Measurements from ENCODE around the gene COPS7B. TPM values are rescaled to one million over a fixed set of nuclear protein-coding genes. Genes with fewer than 3 reads are reported as not detected.

Gene COPS7B
- total RNA-seq, 1 donor = 19.5 TPM

DNA sequence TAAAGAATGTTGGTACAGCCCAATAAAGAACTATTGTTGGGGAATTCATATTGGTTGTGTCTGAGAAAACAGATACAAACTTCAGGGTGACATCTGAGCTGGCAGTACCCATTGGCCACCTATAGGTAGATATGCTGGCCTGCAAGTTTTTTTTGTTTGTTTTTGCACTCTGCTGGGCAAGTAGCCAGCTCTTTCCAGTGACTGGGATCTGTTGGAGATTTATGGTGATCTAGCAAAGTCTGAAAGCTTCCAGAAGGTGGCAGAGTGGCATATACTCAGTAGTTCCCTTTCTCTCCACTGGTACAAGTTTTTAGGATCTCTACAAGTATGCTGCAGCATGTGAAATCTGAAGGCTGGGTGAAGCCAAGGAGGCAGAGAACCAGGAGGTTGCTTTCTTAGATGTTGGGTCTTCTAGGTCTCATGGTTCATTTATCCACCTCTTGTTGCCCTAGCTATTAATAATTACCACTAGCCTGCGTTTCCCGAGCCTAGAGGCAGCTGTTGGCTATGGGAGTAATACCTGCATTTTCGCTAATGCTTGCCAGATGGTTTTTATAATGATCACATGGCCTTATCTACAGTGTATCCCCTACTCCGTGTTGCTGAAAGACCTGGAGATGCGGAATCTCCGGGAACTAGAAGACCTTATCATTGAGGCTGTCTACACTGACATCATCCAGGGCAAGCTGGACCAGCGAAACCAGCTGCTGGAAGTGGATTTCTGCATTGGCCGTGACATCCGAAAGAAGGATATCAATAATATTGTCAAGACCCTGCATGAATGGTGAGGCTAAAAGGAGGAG, 9.5 kb downstream of the COPS7B start:
- Histone ChIP-seq H3K27ac (ENCODE audit: low read depth, low read length) (no peak overlapping the region), H3K36me3 (ENCODE audit: insufficient read depth, low read length) (peaks cover 38% of the 10 kb centered on the region), H3K9me3 (ENCODE audit: low read depth, low read length) (no peaks in the 10 kb centered on the region), H3K27me3 (ENCODE audit: insufficient read depth, low read length) (no peaks in the 10 kb centered on the region), H3K4me2 (ENCODE audit: insufficient read depth, low read length) (no peak overlapping the region), H2AFZ (ENCODE audit: low read length) (no peak overlapping the region), H3K79me2 (ENCODE audit: insufficient read depth, low read length) (peaks cover 43% of the 10 kb centered on the region), H3K4me1 (ENCODE audit: insufficient read depth, low read length) (peaks cover 3% of the 10 kb centered on the region), H4K20me1 (ENCODE audit: insufficient read depth, low read length) (peaks cover 15% of the 10 kb centered on the region), H3K4me3 (ENCODE audit: insufficient read depth, low read length) (no peak overlapping the region)
- DNase-seq (ENCODE audit: insufficient read length, low spot score, missing footprints) = peak; percentile 85
- TF ChIP-seq, protein P1, sequence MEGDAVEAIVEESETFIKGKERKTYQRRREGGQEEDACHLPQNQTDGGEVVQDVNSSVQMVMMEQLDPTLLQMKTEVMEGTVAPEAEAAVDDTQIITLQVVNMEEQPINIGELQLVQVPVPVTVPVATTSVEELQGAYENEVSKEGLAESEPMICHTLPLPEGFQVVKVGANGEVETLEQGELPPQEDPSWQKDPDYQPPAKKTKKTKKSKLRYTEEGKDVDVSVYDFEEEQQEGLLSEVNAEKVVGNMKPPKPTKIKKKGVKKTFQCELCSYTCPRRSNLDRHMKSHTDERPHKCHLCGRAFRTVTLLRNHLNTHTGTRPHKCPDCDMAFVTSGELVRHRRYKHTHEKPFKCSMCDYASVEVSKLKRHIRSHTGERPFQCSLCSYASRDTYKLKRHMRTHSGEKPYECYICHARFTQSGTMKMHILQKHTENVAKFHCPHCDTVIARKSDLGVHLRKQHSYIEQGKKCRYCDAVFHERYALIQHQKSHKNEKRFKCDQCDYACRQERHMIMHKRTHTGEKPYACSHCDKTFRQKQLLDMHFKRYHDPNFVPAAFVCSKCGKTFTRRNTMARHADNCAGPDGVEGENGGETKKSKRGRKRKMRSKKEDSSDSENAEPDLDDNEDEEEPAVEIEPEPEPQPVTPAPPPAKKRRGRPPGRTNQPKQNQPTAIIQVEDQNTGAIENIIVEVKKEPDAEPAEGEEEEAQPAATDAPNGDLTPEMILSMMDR (IDR thresholded peaks at IDR 0.05; ENCODE audit: extremely low read depth, low read depth, low read length) = peak; percentile 60

DNA sequence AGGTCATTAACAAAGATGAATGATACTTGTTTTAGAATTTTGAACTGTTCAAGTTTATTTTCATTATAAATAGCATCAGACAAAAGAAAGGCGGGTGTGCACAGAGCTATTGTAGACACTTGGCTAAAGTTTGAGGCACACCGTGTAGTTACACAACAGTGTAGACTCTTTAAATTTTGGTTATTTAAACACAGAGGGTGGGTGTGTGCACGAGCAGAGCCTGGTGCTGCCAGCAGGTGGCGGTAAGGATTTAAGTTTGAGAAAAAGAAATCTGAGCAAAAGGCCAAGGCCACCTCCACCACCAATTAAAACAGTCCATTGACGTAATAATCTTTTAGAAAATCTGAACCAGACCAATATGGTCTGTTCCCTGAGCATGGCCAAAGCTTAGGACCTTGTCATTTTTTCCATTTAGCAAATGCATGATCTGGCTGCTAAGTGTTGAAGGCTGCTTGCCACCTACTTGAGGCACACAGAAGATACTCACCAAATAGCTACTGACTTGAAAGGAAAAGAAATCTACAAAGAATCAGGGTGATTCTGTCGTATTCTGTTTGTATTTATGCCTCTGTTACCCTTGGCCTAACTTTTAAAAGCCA, 14.3 kb downstream of the COPS7B start:
- H3K27me3 ChIP-seq (ENCODE audit: insufficient read depth, low read length) = no peaks in the 10 kb centered on the region
- no peak for DNase-seq (ENCODE audit: insufficient read length, low spot score, missing footprints)
- H3K4me1 ChIP-seq (ENCODE audit: insufficient read depth, low read length) = no peaks in the 10 kb centered on the region
- no peak overlapping the region for H3K4me3 ChIP-seq (ENCODE audit: insufficient read depth, low read length)
- H3K9me3 ChIP-seq (ENCODE audit: low read depth, low read length) = no peaks in the 10 kb centered on the region
- TF ChIP-seq, protein P1 (IDR thresholded peaks at IDR 0.05; ENCODE audit: extremely low read depth, low read depth, low read length) = peak; percentile 86
- no peak overlapping the region for H3K4me2 ChIP-seq (ENCODE audit: insufficient read depth, low read length)
- H3K27ac ChIP-seq (ENCODE audit: low read depth, low read length) = no peak overlapping the region
- H4K20me1 ChIP-seq (ENCODE audit: insufficient read depth, low read length) = peaks cover 26% of the 10 kb centered on the region
- H2AFZ ChIP-seq (ENCODE audit: low read length) = no peak overlapping the region
- peaks cover 29% of the 10 kb centered on the region for H3K79me2 ChIP-seq (ENCODE audit: insufficient read depth, low read length)
- peaks cover 58% of the 10 kb centered on the region for H3K36me3 ChIP-seq (ENCODE audit: insufficient read depth, low read length)

DNA sequence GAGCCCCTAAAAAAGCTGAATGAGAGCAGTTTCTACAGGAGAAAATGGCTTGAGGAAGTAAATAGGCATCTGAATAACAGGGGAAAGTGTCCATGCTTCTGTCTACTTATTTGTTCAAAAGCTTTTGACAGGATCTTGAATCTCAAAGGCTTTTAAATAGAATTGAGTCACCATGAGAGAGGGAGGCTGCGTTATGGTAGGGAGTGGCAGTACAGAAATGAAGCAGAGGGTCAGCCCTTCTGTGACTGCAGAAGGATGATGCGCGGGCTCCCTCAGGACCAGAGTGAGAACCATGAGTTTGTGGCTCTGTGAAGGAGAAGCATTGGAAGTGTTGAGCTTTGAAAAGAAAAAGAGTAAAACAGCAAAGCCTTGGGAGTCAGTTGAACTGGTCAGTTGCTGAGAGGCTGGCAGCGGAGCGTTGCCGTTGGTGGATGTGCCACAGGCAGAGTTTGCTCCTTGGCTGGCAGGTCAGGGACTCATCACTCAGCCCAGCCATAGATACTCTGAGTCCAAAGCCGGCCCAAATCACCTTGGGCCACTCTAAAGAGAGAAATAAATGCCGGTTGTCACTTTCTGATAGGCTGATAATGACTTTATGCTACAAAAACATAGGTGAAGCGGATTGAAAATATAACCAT, 17.4 kb downstream of the COPS7B start:
- DNase-seq (ENCODE audit: insufficient read length, low spot score, missing footprints) = no peak
- Histone ChIP-seq H3K9me3 (ENCODE audit: low read depth, low read length) (no peaks in the 10 kb centered on the region), H3K4me3 (ENCODE audit: insufficient read depth, low read length) (no peak overlapping the region), H3K4me1 (ENCODE audit: insufficient read depth, low read length) (no peaks in the 10 kb centered on the region), H3K4me2 (ENCODE audit: insufficient read depth, low read length) (no peak overlapping the region), H4K20me1 (ENCODE audit: insufficient read depth, low read length) (peaks cover 32% of the 10 kb centered on the region), H3K27ac (ENCODE audit: low read depth, low read length) (no peak overlapping the region), H3K27me3 (ENCODE audit: insufficient read depth, low read length) (no peaks in the 10 kb centered on the region), H2AFZ (ENCODE audit: low read length) (no peak overlapping the region), H3K79me2 (ENCODE audit: insufficient read depth, low read length) (peaks cover 21% of the 10 kb centered on the region), H3K36me3 (ENCODE audit: insufficient read depth, low read length) (peaks cover 46% of the 10 kb centered on the region)
- TF ChIP-seq, protein P1 (IDR thresholded peaks at IDR 0.05; ENCODE audit: extremely low read depth, low read depth, low read length) = no peak

DNA sequence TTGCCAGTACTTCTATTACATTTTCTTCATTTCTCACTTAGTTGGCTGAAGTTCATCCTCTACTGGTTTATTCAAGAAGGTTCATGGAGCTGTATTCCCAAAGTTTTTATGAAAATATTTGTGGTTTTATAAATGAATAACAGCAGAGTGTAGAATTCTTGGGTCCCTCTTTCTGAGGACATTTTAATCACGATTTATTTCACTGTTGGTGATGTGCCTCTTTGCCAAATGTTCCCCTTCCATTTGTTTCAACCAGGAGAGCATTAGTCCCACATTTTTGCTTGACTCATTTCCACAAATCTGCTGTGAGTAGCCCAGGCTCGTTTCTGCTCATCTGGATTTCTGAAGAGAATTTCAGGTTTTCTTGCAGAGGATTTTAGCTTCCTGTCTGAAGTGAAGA, 20.8 kb downstream of the COPS7B start:
- H3K4me3 ChIP-seq (ENCODE audit: insufficient read depth, low read length) = no peak overlapping the region

More for the DNA sequence above, 20.8 kb downstream of the COPS7B start:
- peaks cover 30% of the 10 kb centered on the region for H4K20me1 ChIP-seq (ENCODE audit: insufficient read depth, low read length)
- H3K9me3 ChIP-seq (ENCODE audit: low read depth, low read length) = no peaks in the 10 kb centered on the region
- no peak overlapping the region for H3K27ac ChIP-seq (ENCODE audit: low read depth, low read length)
- no peak overlapping the region for H3K4me2 ChIP-seq (ENCODE audit: insufficient read depth, low read length)
- peaks cover 8% of the 10 kb centered on the region for H3K4me1 ChIP-seq (ENCODE audit: insufficient read depth, low read length)
- no peaks in the 10 kb centered on the region for H3K27me3 ChIP-seq (ENCODE audit: insufficient read depth, low read length)
- peaks cover 41% of the 10 kb centered on the region for H3K36me3 ChIP-seq (ENCODE audit: insufficient read depth, low read length)
- no peak overlapping the region for H2AFZ ChIP-seq (ENCODE audit: low read length)
- DNase-seq (ENCODE audit: insufficient read length, low spot score, missing footprints) = no peak
- peaks cover 17% of the 10 kb centered on the region for H3K79me2 ChIP-seq (ENCODE audit: insufficient read depth, low read length)
- TF ChIP-seq, protein P1 (IDR thresholded peaks at IDR 0.05; ENCODE audit: extremely low read depth, low read depth, low read length) = no peak

Measured in osteoblast (primary cell).